B cell (primary cell): ENCODE results near the gene NAT14. TPM values are rescaled to one million over a fixed set of nuclear protein-coding genes. Genes with fewer than 3 reads are reported as not detected.

Experiments used
- ATAC-seq: fragments of 200-7000 bp; cut with Tn5 transposase; one replicate; pipeline ENCODE4 v1.10.0; 2021; ENCODE audit warnings: low read depth, mild to moderate bottlenecking, moderate number of reproducible peaks, moderate library complexity
- CTCF ChIA-PET: fragments of 350-600 bp; sonication (Branson Sonifier 250); formaldehyde crosslinking; loops from one replicate; lab custom pipeline; 2021; ENCODE audit warnings: antibody characterized with exemption, inconsistent platforms; lab: Charles Lee
- POLR2A ChIA-PET: fragments of 350-600 bp; sonication (Branson Sonifier 250); formaldehyde crosslinking; loops from one replicate; lab custom pipeline; 2021; ENCODE audit warnings: antibody characterized with exemption; lab: Charles Lee
- DNase-seq: peaks from one replicate; pipeline ENCODE4 v3.0.0; 2013
- H2AFZ ChIP-seq: 2 replicates; pipeline ENCODE4 v1.6.1; 2012; ENCODE audit warnings: mild to moderate bottlenecking, low read depth, low read length; ENCODE audit not compliant: insufficient read depth, poor library complexity, severe bottlenecking
- H3K27ac ChIP-seq, 2 donors: 1 replicate in 1 of 2; 2 replicates in 1 of 2; pipeline ENCODE4 v1.5.1; 2012 to 2013; ENCODE audit warnings: low read length in 2 of 2, mild to moderate bottlenecking in 2 of 2, moderate library complexity in 1 of 2
- H3K27me3 ChIP-seq, 4 experiments: fragments of 200-600 bp in 1 of 4; sonication (generic) in 1 of 4; replicated peaks in 1 of 4; 1 replicate in 2 of 4; 2 replicates in 2 of 4; pipeline versions ENCODE4 v1.6.1 to v1.7.0; 2013 to 2016; ENCODE audit warnings: low read length in 3 of 4, mild to moderate bottlenecking in 2 of 4, mixed read lengths in 1 of 4, moderate library complexity in 1 of 4; ENCODE audit not compliant: insufficient read depth in 4 of 4, control insufficient read depth in 3 of 4; ENCODE audit errors: control extremely low read depth in 1 of 4
- H3K36me3 ChIP-seq, 2 experiments: replicated peaks in 1 of 2; 1 replicate in 1 of 2; 2 replicates in 1 of 2; pipeline versions ENCODE4 v1.6.1 to v1.7.1; 2013; ENCODE audit warnings: low read length in 1 of 2; ENCODE audit not compliant: insufficient read depth in 2 of 2, control insufficient read depth in 1 of 2; ENCODE audit errors: control extremely low read depth in 1 of 2, extremely low read depth in 1 of 2
- H3K4me1 ChIP-seq, 2 donors: fragments of 200-600 bp in 1 of 2; sonication (generic) in 1 of 2; 1 replicate in 1 of 2; 2 replicates in 1 of 2; pipeline versions ENCODE4 v1.5.1 to v1.6.1; 2013 to 2017; ENCODE audit warnings: low read length in 2 of 2; ENCODE audit not compliant: control insufficient read depth in 2 of 2, insufficient read depth in 2 of 2
- H3K4me2 ChIP-seq: replicated peaks from 2 replicates; pipeline ENCODE3; 2012; ENCODE audit warnings: mild to moderate bottlenecking, low read depth, low read length; ENCODE audit not compliant: poor library complexity, severe bottlenecking
- H3K4me3 ChIP-seq, 5 experiments: fragments of 200-600 bp in 1 of 5; sonication (generic) in 1 of 5; 1 replicate in 3 of 5; 2 replicates in 2 of 5; pipeline versions ENCODE4 v1.5.1 to v1.7.0; 2011 to 2016; ENCODE audit warnings: low read length in 4 of 5, mild to moderate bottlenecking in 4 of 5, low read depth in 2 of 5, control low read depth in 1 of 5, moderate library complexity in 1 of 5; ENCODE audit not compliant: insufficient read depth in 1 of 5; ENCODE audit errors: control extremely low read depth in 1 of 5, extremely low read depth in 1 of 5
- H3K79me2 ChIP-seq: fragments of 200-600 bp; sonication (generic); one replicate; pipeline ENCODE4 v1.6.0; 2016; ENCODE audit warnings: low read length; ENCODE audit not compliant: control insufficient read depth, insufficient read depth
- H3K9ac ChIP-seq: fragments of 200-600 bp; sonication (generic); 2 replicates; pipeline ENCODE4 v1.6.1; 2017; ENCODE audit warnings: mild to moderate bottlenecking, low read length, moderate library complexity
- H3K9me3 ChIP-seq, 3 donors: one replicate each; pipeline versions ENCODE4 v1.6.1 to v1.7.1; 2013; ENCODE audit warnings: low read length in 2 of 3; ENCODE audit not compliant: control insufficient read depth in 2 of 3, insufficient read depth in 1 of 3; ENCODE audit errors: control extremely low read depth in 1 of 3
- H4K20me1 ChIP-seq: 2 replicates; pipeline ENCODE4 v1.6.0; 2012; ENCODE audit warnings: mild to moderate bottlenecking, low read length; ENCODE audit not compliant: insufficient read depth, control insufficient read depth, poor library complexity, severe bottlenecking
- H3K27ac Mint-ChIP-seq: one replicate; pipeline ENCODE4 v1.8.0; 2021; ENCODE audit warnings: mixed read lengths
- H3K27me3 Mint-ChIP-seq: one replicate; pipeline ENCODE4 v1.8.0; 2021; ENCODE audit warnings: mixed read lengths
- H3K4me1 Mint-ChIP-seq: one replicate; pipeline ENCODE4 v1.8.0; 2021; ENCODE audit warnings: mixed read lengths
- H3K4me3 Mint-ChIP-seq: one replicate; pipeline ENCODE4 v1.8.0; 2021; ENCODE audit warnings: mixed read lengths
- H3K9me3 Mint-ChIP-seq: one replicate; pipeline ENCODE4 v1.8.0; 2022; ENCODE audit warnings: mixed read lengths; ENCODE audit not compliant: insufficient read depth
- EZH2 ChIP-seq: IDR thresholded peaks from 2 replicates; pipeline ENCODE4 v1.6.1; 2012; ENCODE audit warnings: borderline replicate concordance, low read depth, mild to moderate bottlenecking, moderate library complexity, low read length; ENCODE audit not compliant: insufficient read depth, poor library complexity, severe bottlenecking
- WGBS: methylation state at CpG from one replicate; pipeline ENCODE4 v1.1.5; 2013; ENCODE audit warnings: missing lambda C conversion rate; ENCODE audit not compliant: insufficient coverage; 5-methylcytosine and 5-hydroxymethylcytosine counted together
- intact Hi-C: fragments of 100-400 bp; cut with micrococcal nuclease; formaldehyde crosslinking; loops from one replicate; pipeline ENCODE4 v1.10.0; 2022
- polyA plus RNA-seq: library from polyadenylated mRNA; depleted of rRNA; stranded (reverse); fragments of >200 nt; gene quantifications from 2 replicates; pipeline ENCODE4 v1.2.3, GENCODE V29; 2012
- total RNA-seq, 2 donors: library from RNA; stranded (reverse); fragments of 120-200 nt in 1 of 2; gene quantifications; 1 replicate in 1 of 2; 2 replicates in 1 of 2; pipeline versions ENCODE4 v1.2.3 to v1.2.4, GENCODE V29; 2013 to 2022
- TF ChIP-seq, protein P1 (sequence below): fragments of 200-600 bp; IDR thresholded peaks from one replicate; pipeline ENCODE4 v1.8.0; 2022; ENCODE audit warnings: antibody characterized with exemption, mild to moderate bottlenecking

Gene NAT14
- total and polyA plus RNA-seq, 2 donors (not counting 1 experiment from before 2014, with no cell fraction given) = 10.7 to 15.1 TPM

GRCh38 chr19:55482156-55482961 lies 2.6 kb upstream of the NAT14 start:
- H2AFZ ChIP-seq = no peak overlapping the region
- no peak for DNase-seq
- intact Hi-C loops = no loop called here
- Mint-ChIP-seq H3K4me3 (peak overlapping the region; percentile 41), H3K9me3 (no peaks in the 10 kb centered on the region), H3K27ac (no peak overlapping the region), H3K27me3 (no peaks in the 10 kb centered on the region), H3K4me1 (peaks cover 35% of the 10 kb centered on the region)
- WGBS = 96% methylated on average over 68 of the region's 83 CpGs
- POLR2A ChIA-PET = no interaction called here
- CTCF ChIA-PET = no interaction called here
- peaks cover 0 to 2% of the 10 kb centered on the region in 2 experiments for H3K36me3 ChIP-seq
- H3K79me2 ChIP-seq = peaks cover 34% of the 10 kb centered on the region
- peaks cover 17 to 30% of the 10 kb centered on the region in 2 donors for H3K4me1 ChIP-seq
- ATAC-seq = no peak
- no peak overlapping the region for H3K4me2 ChIP-seq
- H3K27me3 ChIP-seq = no peaks in the 10 kb centered on the region
- H3K9ac ChIP-seq = no peak overlapping the region
- H4K20me1 ChIP-seq = peaks cover 40% of the 10 kb centered on the region
- no peak for TF ChIP-seq EZH2
- no peak overlapping the region for H3K4me3 ChIP-seq
- H3K27ac ChIP-seq = no peak overlapping the region
- H3K9me3 ChIP-seq = no peaks in the 10 kb centered on the region

DNA sequence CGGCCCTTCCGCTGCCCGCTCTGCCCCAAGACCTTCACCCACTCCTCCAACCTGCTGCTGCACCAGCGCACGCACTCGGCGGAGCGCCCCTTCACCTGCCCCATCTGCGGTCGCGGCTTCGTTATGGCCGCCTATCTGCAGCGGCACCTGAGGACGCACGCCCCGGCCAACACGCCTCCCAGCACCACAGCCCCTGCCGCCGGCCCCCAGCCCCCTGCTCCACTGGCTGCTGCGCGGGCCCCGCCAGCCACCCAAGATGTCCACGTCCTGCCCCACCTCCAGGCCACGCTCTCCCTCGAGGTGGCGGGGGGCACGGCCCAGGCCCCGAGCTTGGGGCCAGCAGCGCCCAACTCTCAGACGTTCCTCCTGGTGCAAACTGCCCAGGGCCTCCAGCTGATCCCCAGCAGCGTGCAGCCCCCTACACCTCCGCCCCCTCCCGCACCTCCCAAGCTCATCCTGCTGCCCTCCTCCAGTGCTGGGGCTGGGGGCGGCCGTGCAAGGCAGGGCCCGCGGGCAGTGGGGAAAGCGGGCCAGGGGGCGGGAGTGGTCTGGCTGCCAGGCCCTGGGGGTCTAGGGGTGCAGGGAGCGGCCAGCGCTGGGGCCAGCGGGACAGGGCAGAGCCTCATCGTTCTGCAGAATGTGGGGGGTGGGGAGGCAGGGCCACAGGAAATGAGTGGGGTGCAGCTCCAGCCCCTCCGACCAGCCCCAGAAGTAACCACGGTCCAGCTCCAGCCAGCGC lies 1.9 kb upstream of the NAT14 start:
- Histone ChIP-seq H3K4me1 (peaks cover 10 to 22% of the 10 kb centered on the region in 2 donors), H3K79me2 (peaks cover 26% of the 10 kb centered on the region), H3K9ac (no peak overlapping the region), H3K27ac (no peak overlapping the region), H3K4me3 (no peak overlapping the region), H4K20me1 (peaks cover 37% of the 10 kb centered on the region), H3K4me2 (no peak overlapping the region), H3K9me3 (no peaks in the 10 kb centered on the region), H3K27me3 (no peaks in the 10 kb centered on the region), H2AFZ (no peak overlapping the region), H3K36me3 (peaks cover 0 to 2% of the 10 kb centered on the region in 2 experiments)
- peaks cover 30% of the 10 kb centered on the region for H3K4me1 Mint-ChIP-seq
- POLR2A ChIA-PET = no interaction called here
- CTCF ChIA-PET = no interaction called here
- no peak for TF ChIP-seq EZH2
- TF ChIP-seq, protein P1, sequence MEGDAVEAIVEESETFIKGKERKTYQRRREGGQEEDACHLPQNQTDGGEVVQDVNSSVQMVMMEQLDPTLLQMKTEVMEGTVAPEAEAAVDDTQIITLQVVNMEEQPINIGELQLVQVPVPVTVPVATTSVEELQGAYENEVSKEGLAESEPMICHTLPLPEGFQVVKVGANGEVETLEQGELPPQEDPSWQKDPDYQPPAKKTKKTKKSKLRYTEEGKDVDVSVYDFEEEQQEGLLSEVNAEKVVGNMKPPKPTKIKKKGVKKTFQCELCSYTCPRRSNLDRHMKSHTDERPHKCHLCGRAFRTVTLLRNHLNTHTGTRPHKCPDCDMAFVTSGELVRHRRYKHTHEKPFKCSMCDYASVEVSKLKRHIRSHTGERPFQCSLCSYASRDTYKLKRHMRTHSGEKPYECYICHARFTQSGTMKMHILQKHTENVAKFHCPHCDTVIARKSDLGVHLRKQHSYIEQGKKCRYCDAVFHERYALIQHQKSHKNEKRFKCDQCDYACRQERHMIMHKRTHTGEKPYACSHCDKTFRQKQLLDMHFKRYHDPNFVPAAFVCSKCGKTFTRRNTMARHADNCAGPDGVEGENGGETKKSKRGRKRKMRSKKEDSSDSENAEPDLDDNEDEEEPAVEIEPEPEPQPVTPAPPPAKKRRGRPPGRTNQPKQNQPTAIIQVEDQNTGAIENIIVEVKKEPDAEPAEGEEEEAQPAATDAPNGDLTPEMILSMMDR = no peak
- no peak overlapping the region for H3K27ac Mint-ChIP-seq
- H3K4me3 Mint-ChIP-seq = peak overlapping the region; percentile 41
- ATAC-seq (no peak), DNase-seq (no peak)
- H3K27me3 Mint-ChIP-seq = no peaks in the 10 kb centered on the region
- intact Hi-C loops = no loop called here
- H3K9me3 Mint-ChIP-seq = no peaks in the 10 kb centered on the region
- WGBS = 98% methylated on average over 38 of the region's 47 CpGs
